Kidney (tissue), 14 donors: ENCODE results near the gene ZMYM2. TPM values are rescaled to one million over a fixed set of nuclear protein-coding genes. Genes with fewer than 3 reads are reported as not detected.

ENCODE experiments used
- DNase-seq, 5 donors: peaks; one replicate each; pipeline ENCODE4 v3.0.0-alpha.2; 2013 to 2020
- FAIRE-seq: peaks from 2 replicates; lab custom pipeline; 2012; peaks lifted over from hg19 to GRCh38; lab: Jason Lieb, UNC
- H3K27ac ChIP-seq, 2 donors: one replicate each; pipeline ENCODE4 v1.7.0; 2013; ENCODE audit warnings: low read depth in 2 of 2, low read length in 2 of 2, inconsistent platforms in 1 of 2
- H3K27me3 ChIP-seq: one replicate; pipeline ENCODE4 v1.7.1; 2013; ENCODE audit warnings: low read length, inconsistent platforms; ENCODE audit not compliant: control insufficient read depth, insufficient read depth
- H3K36me3 ChIP-seq, 3 donors: one replicate each; pipeline versions ENCODE4 v1.7.0 to v1.7.1; 2013; ENCODE audit warnings: low read length in 3 of 3, control low read depth in 1 of 3, inconsistent platforms in 1 of 3; ENCODE audit not compliant: insufficient read depth in 3 of 3, control insufficient read depth in 2 of 3
- H3K4me1 ChIP-seq, 3 donors: one replicate each; pipeline versions ENCODE4 v1.7.0 to v1.7.1; 2013; ENCODE audit warnings: low read length in 3 of 3, inconsistent platforms in 1 of 3, low read depth in 1 of 3; ENCODE audit not compliant: control insufficient read depth in 2 of 3, insufficient read depth in 2 of 3
- H3K4me3 ChIP-seq, 3 donors: one replicate each; pipeline versions ENCODE4 v1.7.0 to v1.8.1; 2013; ENCODE audit warnings: low read length in 3 of 3, control low read depth in 1 of 3, inconsistent platforms in 1 of 3
- H3K9ac ChIP-seq, 3 donors: one replicate each; pipeline versions ENCODE4 v1.7.0 to v1.7.1; 2013; ENCODE audit warnings: low read length in 3 of 3, control low read depth in 1 of 3, inconsistent platforms in 1 of 3
- H3K9me3 ChIP-seq, 3 donors: one replicate each; pipeline versions ENCODE4 v1.7.0 to v1.7.1; 2013; ENCODE audit warnings: low read length in 3 of 3, control low read depth in 1 of 3, inconsistent platforms in 1 of 3; ENCODE audit not compliant: control insufficient read depth in 2 of 3, insufficient read depth in 1 of 3
- CTCF ChIP-seq: IDR thresholded peaks from 3 replicates; pipeline ENCODE4 v1.5.1; 2012; ENCODE audit warnings: mild to moderate bottlenecking, moderate library complexity, borderline replicate concordance; ENCODE audit not compliant: insufficient read depth; ENCODE audit errors: extremely low read depth
- intact Hi-C: fragments of 100-400 bp; cut with DNase I; formaldehyde crosslinking; loops from one replicate; pipeline ENCODE4 v1.11.1; 2022
- polyA plus RNA-seq: library from polyadenylated mRNA; stranded (reverse); fragments of 350-450 nt; fragmentation: Illumina TruSeq; extraction: RNeasy Lipid Tissue Mini Kit (QIAGEN cat#74804); gene quantifications from one replicate; pipeline ENCODE4 v1.2.3, GENCODE V29; 2014; ENCODE audit warnings: low read depth, low replicate concordance; ENCODE audit not compliant: insufficient read depth
- total RNA-seq: library from RNA; stranded (reverse); fragmentation: NEBNext Ultra II Directional; extraction: Animal tissue kit (Norgen Biotek cat#: 25700); gene quantifications from one replicate; pipeline ENCODE4 v1.2.1, GENCODE V29; 2021
- donor health status: control.
- donor health status: control.
- donor health status: control.
- donor health status: control.
- donor health status: control.
- donor health status: DM: yes; HTN: yes; CAD: no.
- donor health status: Normal renal cell carcinoma (clear cell type).

ZMYM2 gene
- total and polyA plus RNA-seq, 2 donors from 2014 or later = 22.7 to 81.3 TPM

GRCh38 chr13:20080377-20081164 is 122.0 kb downstream of the ZMYM2 start:
- no peak for TF ChIP-seq CTCF
- intact Hi-C loops = no loop called here
- H3K9ac ChIP-seq = no peak overlapping the region
- no peak overlapping the region for H3K4me3 ChIP-seq
- H3K9me3 ChIP-seq = no peaks in the 10 kb centered on the region
- DNase-seq (no peak), FAIRE-seq (no peak)
- no peak overlapping the region for H3K27ac ChIP-seq
- H3K4me1 ChIP-seq = no peaks in the 10 kb centered on the region
- peaks cover 2 to 18% (median 11%) of the 10 kb centered on the region in 3 donors for H3K36me3 ChIP-seq
- H3K27me3 ChIP-seq = no peaks in the 10 kb centered on the region

DNA sequence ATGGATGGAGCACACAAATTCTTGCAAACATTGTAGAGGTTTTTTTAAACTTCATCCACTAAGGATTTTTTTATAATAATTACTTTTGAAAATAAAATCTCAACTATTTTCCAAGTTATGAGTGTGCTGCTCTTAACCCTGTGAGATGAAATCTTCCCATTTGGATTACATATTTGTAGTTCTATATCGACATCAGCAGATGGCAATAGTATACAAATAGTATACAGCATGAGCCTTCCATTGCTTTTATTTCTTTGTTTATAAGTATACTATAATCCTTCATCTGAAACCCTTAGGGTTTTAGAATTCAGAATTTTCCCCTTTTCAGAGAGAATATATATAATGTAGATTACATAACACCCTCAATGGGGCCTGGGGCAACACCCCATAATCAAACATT is 131.8 kb downstream of the ZMYM2 start:
- TF ChIP-seq CTCF = peak; percentile 14
- intact Hi-C loops = no loop called here
- no peaks in the 10 kb centered on the region for H3K4me1 ChIP-seq
- no peak overlapping the region for H3K27ac ChIP-seq
- DNase-seq (peak in 1 of 5 donors; percentile 21), FAIRE-seq (no peak)
- no peaks in the 10 kb centered on the region for H3K27me3 ChIP-seq
- no peaks in the 10 kb centered on the region for H3K9me3 ChIP-seq
- H3K36me3 ChIP-seq = peaks cover 0 to 9% (median 1%) of the 10 kb centered on the region in 3 donors
- no peak overlapping the region for H3K4me3 ChIP-seq
- no peak overlapping the region for H3K9ac ChIP-seq

GRCh38 chr13:20093951-20094350 is 135.4 kb downstream of the ZMYM2 start:
- no peak for DNase-seq
- FAIRE-seq = no peak
- no peak overlapping the region for H3K4me3 ChIP-seq
- H3K9me3 ChIP-seq = no peaks in the 10 kb centered on the region
- H3K4me1 ChIP-seq = no peaks in the 10 kb centered on the region
- no peak overlapping the region for H3K27ac ChIP-seq
- no peak overlapping the region for H3K9ac ChIP-seq
- no peaks in the 10 kb centered on the region for H3K36me3 ChIP-seq
- intact Hi-C loops = no loop called here
- H3K27me3 ChIP-seq = no peaks in the 10 kb centered on the region
- no peak for TF ChIP-seq CTCF
